PFSK-1 (cell line): ENCODE data around the gene GSTP1.

Source experiments
- FOXP2 ChIP-seq: optimal IDR thresholded peaks from 2 replicates; pipeline ENCODE3; 2011; ENCODE audit warnings: borderline replicate concordance, control low read depth, inconsistent platforms; ENCODE audit not compliant: insufficient read depth; ENCODE audit errors: extremely low read length, extremely low read depth
- POLR2AphosphoS5 ChIP-seq: IDR thresholded peaks from 2 replicates; pipeline ENCODE4 v1.6.1; 2012; ENCODE audit warnings: low read depth, mild to moderate bottlenecking, control low read depth, low read length, moderate library complexity
- REST ChIP-seq, 2 experiments: IDR thresholded peaks; 2 replicates each; pipeline versions ENCODE4 v1.6.1 to v1.8.0; 2011 to 2012; ENCODE audit warnings: low read depth in 2 of 2, low read length in 2 of 2, control low read depth in 1 of 2, inconsistent platforms in 1 of 2, mild to moderate bottlenecking in 1 of 2, moderate library complexity in 1 of 2; ENCODE audit not compliant: insufficient read depth in 1 of 2
- SIN3A ChIP-seq: IDR thresholded peaks from 2 replicates; pipeline ENCODE4 v1.6.1; 2012; ENCODE audit warnings: mild to moderate bottlenecking, low read length, moderate library complexity, borderline replicate concordance; ENCODE audit not compliant: insufficient read depth
- TAF1 ChIP-seq: IDR thresholded peaks from 2 replicates; pipeline ENCODE4 v1.6.1; 2012; ENCODE audit warnings: low read length, control low read depth, borderline replicate concordance; ENCODE audit not compliant: insufficient read depth

GSTP1 gene

GRCh38 chr11:67601098-67601497 is 17.5 kb downstream of the GSTP1 start:
- TF ChIP-seq POLR2AphosphoS5 (no peak), REST (IDR thresholded peaks at IDR 0.05; ENCODE audit: insufficient read depth in 1 of 2, low read depth in 2 of 2, low read length in 2 of 2) (no peak), SIN3A (no peak), FOXP2 (no peak), TAF1 (no peak)

GRCh38 chr11:67604815-67605214 is 21.2 kb downstream of the GSTP1 start:
- TF ChIP-seq TAF1 (no peak), FOXP2 (no peak), POLR2AphosphoS5 (no peak), SIN3A (no peak), REST (IDR thresholded peaks at IDR 0.05; ENCODE audit: insufficient read depth in 1 of 2, low read depth in 2 of 2, low read length in 2 of 2) (no peak)

GRCh38 chr11:67605231-67606011 is 21.8 kb downstream of the GSTP1 start:
- no peak for TF ChIP-seq POLR2AphosphoS5
- TF ChIP-seq TAF1 = no peak
- no peak for TF ChIP-seq SIN3A
- no peak for TF ChIP-seq FOXP2
- no peak for TF ChIP-seq REST (IDR thresholded peaks at IDR 0.05; ENCODE audit: insufficient read depth in 1 of 2, low read depth in 2 of 2, low read length in 2 of 2)

GRCh38 chr11:67606093-67606491 is 22.5 kb downstream of the GSTP1 start:
- TF ChIP-seq REST (IDR thresholded peaks at IDR 0.05; ENCODE audit: insufficient read depth in 1 of 2, low read depth in 2 of 2, low read length in 2 of 2) (no peak), TAF1 (no peak), POLR2AphosphoS5 (no peak), FOXP2 (no peak), SIN3A (no peak)
